ENCODE measurements around the gene IER5. TPM values are rescaled to one million over a fixed set of nuclear protein-coding genes. Genes with fewer than 3 reads are reported as not detected.
A peak's percentile ranks its signal among the peaks of the same experiment; 100 is the strongest.

The IER5 gene
- total and polyA plus RNA-seq, 2 donors from 2014 or later = 3.9 to 11.0 TPM

DNA sequence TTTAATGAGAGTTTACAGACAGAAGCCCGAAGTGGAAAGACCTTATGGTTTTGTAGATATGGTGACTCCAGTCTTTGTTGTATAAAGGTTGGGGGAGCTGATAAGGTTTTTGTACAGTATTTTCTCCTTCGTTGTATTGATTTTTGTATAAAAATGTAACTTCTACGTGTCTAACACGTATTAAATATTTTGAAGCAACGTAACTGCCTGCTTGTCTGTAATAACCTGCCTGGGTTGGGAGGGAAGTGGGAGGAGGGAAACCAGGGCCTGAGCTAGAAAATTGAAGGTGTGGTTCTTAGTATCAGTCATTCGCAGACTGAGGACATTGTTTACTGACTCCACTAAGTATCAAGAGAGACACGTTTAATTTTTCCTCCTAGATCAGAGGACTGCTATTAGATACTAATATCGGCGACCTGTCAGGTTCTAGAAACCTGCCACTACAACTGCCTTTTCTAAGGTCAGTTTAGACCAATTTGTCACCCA, 2.2 kb downstream of the IER5 start:
- peaks cover 3 to 6% (median 6%) of the 10 kb centered on the region in 3 donors for H3K4me1 ChIP-seq (ENCODE audit: control insufficient read depth in 2 of 3, insufficient read depth in 2 of 3, low read depth in 1 of 3, low read length in 3 of 3)
- peak overlapping the region; percentile 83 to 91 for H3K27ac ChIP-seq (ENCODE audit: low read depth in 2 of 2, low read length in 2 of 2)
- peak overlapping the region; percentile 17 to 61 (median 57) for H3K9ac ChIP-seq (ENCODE audit: low read length in 3 of 3)
- no peaks in the 10 kb centered on the region for H3K9me3 ChIP-seq (ENCODE audit: control insufficient read depth in 2 of 3, insufficient read depth in 1 of 3, low read length in 3 of 3)
- DNase-seq (no peak), FAIRE-seq (no peak)
- no peaks in the 10 kb centered on the region for H3K27me3 ChIP-seq (ENCODE audit: control insufficient read depth, insufficient read depth, low read length)
- intact Hi-C loops (cut with DNase I) = no loop called here
- TF ChIP-seq, protein P1, sequence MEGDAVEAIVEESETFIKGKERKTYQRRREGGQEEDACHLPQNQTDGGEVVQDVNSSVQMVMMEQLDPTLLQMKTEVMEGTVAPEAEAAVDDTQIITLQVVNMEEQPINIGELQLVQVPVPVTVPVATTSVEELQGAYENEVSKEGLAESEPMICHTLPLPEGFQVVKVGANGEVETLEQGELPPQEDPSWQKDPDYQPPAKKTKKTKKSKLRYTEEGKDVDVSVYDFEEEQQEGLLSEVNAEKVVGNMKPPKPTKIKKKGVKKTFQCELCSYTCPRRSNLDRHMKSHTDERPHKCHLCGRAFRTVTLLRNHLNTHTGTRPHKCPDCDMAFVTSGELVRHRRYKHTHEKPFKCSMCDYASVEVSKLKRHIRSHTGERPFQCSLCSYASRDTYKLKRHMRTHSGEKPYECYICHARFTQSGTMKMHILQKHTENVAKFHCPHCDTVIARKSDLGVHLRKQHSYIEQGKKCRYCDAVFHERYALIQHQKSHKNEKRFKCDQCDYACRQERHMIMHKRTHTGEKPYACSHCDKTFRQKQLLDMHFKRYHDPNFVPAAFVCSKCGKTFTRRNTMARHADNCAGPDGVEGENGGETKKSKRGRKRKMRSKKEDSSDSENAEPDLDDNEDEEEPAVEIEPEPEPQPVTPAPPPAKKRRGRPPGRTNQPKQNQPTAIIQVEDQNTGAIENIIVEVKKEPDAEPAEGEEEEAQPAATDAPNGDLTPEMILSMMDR (IDR thresholded peaks at IDR 0.05; ENCODE audit: borderline replicate concordance, extremely low read depth, insufficient read depth) = no peak
- no peaks in the 10 kb centered on the region for H3K36me3 ChIP-seq (ENCODE audit: control insufficient read depth in 2 of 3, insufficient read depth in 3 of 3, low read length in 3 of 3)
- H3K4me3 ChIP-seq (ENCODE audit: low read length in 3 of 3) = peak overlapping the region; percentile 80 to 87 (median 84)

DNA sequence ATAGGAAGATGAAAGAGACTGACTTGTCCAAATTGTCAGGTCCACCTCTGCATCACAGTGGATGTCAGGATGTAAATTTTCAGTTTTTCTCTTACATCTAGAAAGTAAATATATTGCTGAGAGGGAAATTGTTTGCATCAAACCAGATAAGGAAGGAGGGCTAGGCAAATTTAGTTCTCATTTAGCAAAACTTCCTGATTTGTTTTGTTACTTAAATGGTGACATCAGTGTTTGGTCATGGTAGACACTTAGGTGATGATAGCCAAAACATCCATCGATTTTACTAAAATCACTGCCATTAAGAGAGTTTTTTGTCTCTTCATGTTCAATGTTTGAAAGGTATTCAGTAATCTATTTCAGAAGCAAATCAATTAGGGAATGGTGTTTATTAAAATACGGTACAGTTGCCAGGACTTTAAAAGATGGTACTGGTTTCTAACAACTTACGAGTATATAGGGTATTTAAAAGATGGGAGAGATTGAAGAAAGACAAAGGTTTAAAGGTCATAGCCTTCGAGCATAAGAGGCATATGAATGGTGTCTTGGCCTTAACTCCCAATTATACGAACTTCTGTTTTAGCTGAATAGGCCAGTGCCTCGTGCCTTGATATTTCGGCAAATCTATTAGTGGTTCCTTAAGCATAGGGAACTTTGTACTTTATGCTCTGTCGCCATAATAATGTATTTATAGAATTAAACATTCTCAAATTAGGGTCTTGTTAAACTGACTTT, 3.0 kb downstream of the IER5 start:
- no peak for DNase-seq
- TF ChIP-seq, protein P1 (IDR thresholded peaks at IDR 0.05; ENCODE audit: borderline replicate concordance, extremely low read depth, insufficient read depth) = no peak
- FAIRE-seq = no peak
- intact Hi-C loops (cut with DNase I) = no loop called here
- H3K9ac ChIP-seq (ENCODE audit: low read length in 3 of 3) = no peak overlapping the region
- H3K9me3 ChIP-seq (ENCODE audit: control insufficient read depth in 2 of 3, insufficient read depth in 1 of 3, low read length in 3 of 3) = no peaks in the 10 kb centered on the region
- no peak overlapping the region for H3K27ac ChIP-seq (ENCODE audit: low read depth in 2 of 2, low read length in 2 of 2)
- peak overlapping the region in 2 of 3 donors; percentile 84 to 87 for H3K4me3 ChIP-seq (ENCODE audit: low read length in 3 of 3)
- H3K36me3 ChIP-seq (ENCODE audit: control insufficient read depth in 2 of 3, insufficient read depth in 3 of 3, low read length in 3 of 3) = no peaks in the 10 kb centered on the region
- H3K27me3 ChIP-seq (ENCODE audit: control insufficient read depth, insufficient read depth, low read length) = no peaks in the 10 kb centered on the region
- peaks cover 3 to 9% (median 6%) of the 10 kb centered on the region in 3 donors for H3K4me1 ChIP-seq (ENCODE audit: control insufficient read depth in 2 of 3, insufficient read depth in 2 of 3, low read depth in 1 of 3, low read length in 3 of 3)

GRCh38 chr1:181092056-181092455, 3.6 kb downstream of the IER5 start:
- no peak for DNase-seq
- Histone ChIP-seq H3K27me3 (ENCODE audit: control insufficient read depth, insufficient read depth, low read length) (no peaks in the 10 kb centered on the region), H3K27ac (ENCODE audit: low read depth in 2 of 2, low read length in 2 of 2) (no peak overlapping the region), H3K4me1 (ENCODE audit: control insufficient read depth in 2 of 3, insufficient read depth in 2 of 3, low read depth in 1 of 3, low read length in 3 of 3) (peaks cover 4 to 9% (median 6%) of the 10 kb centered on the region in 3 donors), H3K9ac (ENCODE audit: low read length in 3 of 3) (no peak overlapping the region), H3K36me3 (ENCODE audit: control insufficient read depth in 2 of 3, insufficient read depth in 3 of 3, low read length in 3 of 3) (no peaks in the 10 kb centered on the region), H3K9me3 (ENCODE audit: control insufficient read depth in 2 of 3, insufficient read depth in 1 of 3, low read length in 3 of 3) (no peaks in the 10 kb centered on the region), H3K4me3 (ENCODE audit: low read length in 3 of 3) (no peak overlapping the region)
- FAIRE-seq = no peak
- TF ChIP-seq, protein P1 (IDR thresholded peaks at IDR 0.05; ENCODE audit: borderline replicate concordance, extremely low read depth, insufficient read depth) = no peak
- intact Hi-C loops (cut with DNase I) = no loop called here

Data from kidney (tissue), 14 donors.